Testis (tissue), 3 donors: ENCODE measurements around the gene NOP9. TPM values are rescaled to one million over a fixed set of nuclear protein-coding genes. Genes with fewer than 3 reads are reported as not detected.
"Not testable (repeated sequence)": the region's sequence is repeated elsewhere in the genome, so short reads cannot be mapped to it uniquely, and the experiment has no call there.

ENCODE experiments used
- DNase-seq: peaks from one replicate; pipeline ENCODE4 v3.0.0-alpha.2; 2019
- H3K27ac ChIP-seq, 2 donors: fragments of 200-600 bp; sonication (generic); one replicate each; pipeline ENCODE4 v1.5.1; 2019
- H3K27me3 ChIP-seq: fragments of 200-600 bp; sonication (generic); one replicate; pipeline ENCODE4 v1.5.1; 2019
- H3K36me3 ChIP-seq: fragments of 200-600 bp; sonication (generic); one replicate; pipeline ENCODE4 v1.5.1; 2017; ENCODE audit warnings: low read depth; ENCODE audit errors: missing control alignments
- H3K4me1 ChIP-seq: fragments of 200-600 bp; sonication (generic); one replicate; pipeline ENCODE4 v1.5.1; 2019
- H3K4me3 ChIP-seq, 2 donors: fragments of 200-600 bp; sonication (generic); one replicate each; pipeline ENCODE4 v1.5.1; 2017 to 2019
- H3K9me3 ChIP-seq: fragments of 200-600 bp; sonication (generic); one replicate; pipeline ENCODE4 v1.5.1; 2017
- CTCF ChIP-seq, 3 experiments: fragments of 450-650 bp in 2 of 3; fragments of 200-600 bp in 1 of 3; sonication (generic) in 1 of 3; IDR thresholded peaks; one replicate each; pipeline ENCODE4 v1.5.1; 2016 to 2019; ENCODE audit warnings: antibody characterized with exemption in 3 of 3, mild to moderate bottlenecking in 2 of 3, moderate library complexity in 1 of 3
- POLR2A ChIP-seq: fragments of 450-650 bp; IDR thresholded peaks from one replicate; pipeline ENCODE4 v1.6.1; 2017; ENCODE audit warnings: antibody characterized with exemption, mild to moderate bottlenecking, moderate library complexity
- WGBS, 2 donors: methylation state at CpG; one replicate each; pipeline ENCODE4 v1.1.5; 2018; 5-methylcytosine and 5-hydroxymethylcytosine counted together
- intact Hi-C: fragments of 100-400 bp; cut with DNase I; formaldehyde crosslinking; loops from one replicate; pipeline ENCODE4 v1.15.1; 2023; ENCODE audit warnings: low total_unique reads
- polyA plus RNA-seq: library from polyadenylated mRNA; stranded (reverse); fragments of 350-450 nt; fragmentation: Illumina TruSeq; extraction: RNeasy Lipid Tissue Mini Kit (QIAGEN cat#74804); gene quantifications from one replicate; pipeline ENCODE4 v1.2.3, GENCODE V29; 2014; ENCODE audit warnings: low read depth, low replicate concordance; ENCODE audit not compliant: insufficient read depth
- small RNA-seq, 2 donors: library from RNA; depleted of rRNA; stranded (forward); fragments of <200 nt; gene quantifications; one replicate each; pipeline ENCODE3, GENCODE V24; 2016
- total RNA-seq, 2 donors: library from RNA; depleted of rRNA; stranded (reverse); fragments of >200 nt; gene quantifications; one replicate each; pipeline ENCODE4 v1.2.3, GENCODE V29; 2016

Gene NOP9
- total and polyA plus RNA-seq, 3 donors from 2014 or later, result 20.1 to 27.6 (median 25.0) TPM

DNA sequence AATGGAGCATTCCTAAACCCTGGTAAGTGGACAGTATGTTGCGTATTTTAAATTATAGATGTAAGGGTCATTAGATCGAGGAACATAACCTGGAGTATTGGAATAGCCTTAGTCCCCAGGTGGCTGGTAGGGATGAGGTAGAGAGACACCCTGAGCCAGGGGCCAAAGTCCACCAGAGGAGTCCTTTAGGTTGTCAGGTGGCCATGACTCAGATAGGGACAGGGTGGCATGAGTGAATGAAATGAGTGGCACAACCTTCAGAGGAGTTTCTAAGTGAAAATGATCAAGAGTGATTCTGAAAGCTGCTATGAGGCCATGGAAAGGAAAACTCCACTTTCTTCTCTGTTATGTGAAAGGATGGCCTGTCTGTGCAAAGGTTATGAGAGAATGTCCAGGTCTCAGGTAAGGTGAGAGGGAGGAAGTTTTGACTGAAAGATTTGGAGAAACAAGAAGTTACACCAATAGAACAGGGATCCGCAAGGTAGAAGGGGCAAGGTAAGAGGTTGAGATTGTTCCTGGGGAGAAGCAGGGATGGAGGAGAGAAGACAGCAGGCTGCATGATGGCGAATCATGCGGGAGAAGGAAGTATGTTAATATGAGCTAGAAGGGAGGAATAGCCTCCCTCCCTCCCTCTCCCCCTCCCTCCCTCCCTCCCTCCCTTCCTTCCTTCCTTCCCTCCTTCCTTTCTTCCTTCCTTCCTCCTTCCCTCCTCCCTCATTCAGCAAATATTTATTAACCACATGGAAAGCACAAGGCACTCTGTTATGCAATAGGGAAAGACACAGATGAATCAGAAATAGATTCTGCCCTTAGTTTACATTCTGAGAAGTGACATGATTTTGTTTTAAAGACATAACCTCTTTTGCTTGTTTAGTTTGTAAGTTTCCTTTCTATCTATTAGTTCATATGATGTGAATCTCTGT is 54.2 kb downstream of the NOP9 start:
- Histone ChIP-seq H3K27me3 (no peaks in the 10 kb centered on the region), H3K4me3 (no peak overlapping the region), H3K4me1 (peaks cover 4% of the 10 kb centered on the region), H3K9me3 (no peaks in the 10 kb centered on the region), H3K36me3 (no peaks in the 10 kb centered on the region), H3K27ac (no peak overlapping the region)
- TF ChIP-seq POLR2A (no peak), CTCF (IDR thresholded peaks at IDR 0.05) (no peak)
- 79 to 88% methylated on average over 5 of the region's 5 CpGs for WGBS, 2 donors
- DNase-seq, result no peak
- intact Hi-C loops, result no loop called here

DNA sequence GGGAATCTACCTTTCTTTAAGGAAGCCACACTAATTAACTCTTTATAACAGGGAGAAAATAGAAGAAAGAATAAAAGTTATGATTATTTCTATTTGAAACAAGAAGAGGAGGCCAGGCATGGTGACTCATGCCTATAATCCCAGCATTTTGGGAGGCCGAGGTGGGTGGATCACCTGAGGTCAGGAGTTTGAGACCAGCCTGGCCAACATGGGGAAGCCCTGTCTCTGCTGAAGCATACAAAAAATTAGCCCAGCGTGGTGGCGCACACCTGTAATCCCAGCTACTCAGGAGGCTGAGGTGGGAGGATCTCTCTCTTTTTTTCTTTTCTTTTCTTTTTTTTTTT is 54.8 kb downstream of the NOP9 start:
- DNase-seq, H3K4me1 ChIP-seq, H3K36me3 ChIP-seq, H3K27me3 ChIP-seq, H3K27ac ChIP-seq, H3K9me3 ChIP-seq, H3K4me3 ChIP-seq, intact Hi-C loops: not testable (repeated sequence)
- 90 to 94% methylated on average over 3 of the region's 3 CpGs for WGBS, 2 donors

- intact Hi-C loops, result no loop called here
- Histone ChIP-seq H3K36me3 (no peaks in the 10 kb centered on the region), H3K9me3 (no peaks in the 10 kb centered on the region), H3K4me1 (peaks cover 4% of the 10 kb centered on the region), H3K4me3 (no peak overlapping the region), H3K27ac (no peak overlapping the region), H3K27me3 (no peaks in the 10 kb centered on the region)
- no peak for DNase-seq
- TF ChIP-seq POLR2A, result no peak
- TF ChIP-seq CTCF (IDR thresholded peaks at IDR 0.05), result no peak
- WGBS, 2 donors, result 90 to 94% methylated on average over 7 of the region's 7 CpGs
These were observed 55.4 kb downstream of the NOP9 start for GRCh38 chr14:24355009-24355408.

GRCh38 chr14:24356208-24356607 is 56.6 kb downstream of the NOP9 start:
- H3K27ac ChIP-seq, result no peak overlapping the region
- intact Hi-C loops, result no loop called here
- no peak overlapping the region for H3K4me3 ChIP-seq
- TF ChIP-seq POLR2A (no peak), CTCF (IDR thresholded peaks at IDR 0.05) (no peak)
- no peak for DNase-seq
- peaks cover 4% of the 10 kb centered on the region for H3K4me1 ChIP-seq
- WGBS, 2 donors, result 90 to 95% methylated on average over 4 of the region's 4 CpGs
- H3K27me3 ChIP-seq, result no peaks in the 10 kb centered on the region
- H3K36me3 ChIP-seq, result no peaks in the 10 kb centered on the region
- H3K9me3 ChIP-seq, result no peaks in the 10 kb centered on the region

Small RNA genes lying within 50 kb of the gene (small RNA-seq; reads per million reads assigned to genes)
- 0 reads per million in 2 donors for gene RF00026

Other genes with a start within 250 kb of the NOP9 start
Only the 30 nearest of the 34 such genes appear.
- 10 to 100 TPM; 67.6 to 68.0 TPM for gene DCAF11, start 185.1 kb upstream of the NOP9 start, total RNA-seq
- 77.4 TPM for gene DCAF11, start 185.1 kb upstream of the NOP9 start, polyA plus RNA-seq
- 1 to 10 TPM; 6.6 to 8.3 TPM for gene NRL, start 184.9 kb upstream of the NOP9 start, total RNA-seq
- 8.2 TPM for gene NRL, start 184.9 kb upstream of the NOP9 start, polyA plus RNA-seq
- 1 to 10 TPM; 2.2 to 3.5 TPM for gene FITM1, start 169.2 kb upstream of the NOP9 start, total RNA-seq
- gene FITM1, start 169.2 kb upstream of the NOP9 start, polyA plus RNA-seq, result 3.7 TPM
- 10 to 100 TPM; 43.3 to 63.9 TPM for gene PSME1, start 163.7 kb upstream of the NOP9 start, total RNA-seq
- gene PSME1, start 163.7 kb upstream of the NOP9 start, polyA plus RNA-seq, result 101 TPM
- 10 to 100 TPM; 15.2 to 23.9 TPM for gene EMC9, start 158.3 kb upstream of the NOP9 start, total RNA-seq
- 33.7 TPM for gene EMC9, start 158.3 kb upstream of the NOP9 start, polyA plus RNA-seq
- gene PSME2, start 153.2 kb upstream of the NOP9 start, total RNA-seq, result 10 to 100 TPM; 49.8 to 78.1 TPM
- gene PSME2, start 153.2 kb upstream of the NOP9 start, polyA plus RNA-seq, result 122 TPM
- 10 to 100 TPM; 94.5 to 96.8 TPM for gene RNF31, start 152.4 kb upstream of the NOP9 start, total RNA-seq
- gene RNF31, start 152.4 kb upstream of the NOP9 start, polyA plus RNA-seq, result 71.0 TPM
- 10 to 100 TPM; 45.7 to 56.2 TPM for gene IRF9, start 138.6 kb upstream of the NOP9 start, total RNA-seq
- 74.8 TPM for gene IRF9, start 138.6 kb upstream of the NOP9 start, polyA plus RNA-seq
- 10 to 100 TPM; 27.7 to 55.9 TPM for gene REC8, start 127.8 kb upstream of the NOP9 start, total RNA-seq
- gene REC8, start 127.8 kb upstream of the NOP9 start, polyA plus RNA-seq, result 58.8 TPM
- 100 to 1,000 TPM in 1 of 2 donors, 10 to 100 TPM in 1; 85.9 to 140 TPM for gene IPO4, start 111.0 kb upstream of the NOP9 start, total RNA-seq
- 156 TPM for gene IPO4, start 111.0 kb upstream of the NOP9 start, polyA plus RNA-seq
- 10 to 100 TPM; 45.0 to 50.0 TPM for gene TM9SF1, start 104.4 kb upstream of the NOP9 start, total RNA-seq
- gene TM9SF1, start 104.4 kb upstream of the NOP9 start, polyA plus RNA-seq, result 53.2 TPM
- gene TSSK4, start 94.2 kb upstream of the NOP9 start, total RNA-seq, result 10 to 100 TPM; 19.4 to 27.4 TPM
- gene TSSK4, start 94.2 kb upstream of the NOP9 start, polyA plus RNA-seq, result 78.2 TPM
- 100 to 1,000 TPM in 1 of 2 donors, 10 to 100 TPM in 1; 52.9 to 111 TPM for gene CHMP4A, start 86.4 kb upstream of the NOP9 start, total RNA-seq
- gene CHMP4A, start 86.4 kb upstream of the NOP9 start, polyA plus RNA-seq, result 56.3 TPM
- 10 to 100 TPM; 17.3 to 19.5 TPM for gene MDP1, start 83.8 kb upstream of the NOP9 start, total RNA-seq
- 20.1 TPM for gene MDP1, start 83.8 kb upstream of the NOP9 start, polyA plus RNA-seq
- gene NEDD8, start 67.5 kb upstream of the NOP9 start, total RNA-seq, result 100 to 1,000 TPM in 1 of 2 donors, 10 to 100 TPM in 1; 94.6 to 110 TPM
- 180 TPM for gene NEDD8, start 67.5 kb upstream of the NOP9 start, polyA plus RNA-seq
- gene GMPR2, start 66.9 kb upstream of the NOP9 start, total RNA-seq, result 10 to 100 TPM; 30.0 to 42.2 TPM
- 49.9 TPM for gene GMPR2, start 66.9 kb upstream of the NOP9 start, polyA plus RNA-seq
- gene TINF2, start 57.2 kb upstream of the NOP9 start, total RNA-seq, result 10 to 100 TPM; 27.5 to 32.1 TPM
- gene TINF2, start 57.2 kb upstream of the NOP9 start, polyA plus RNA-seq, result 45.6 TPM
- 10 to 100 TPM in 1 of 2 donors, 1 to 10 TPM in 1; 3.6 to 10.5 TPM for gene TGM1, start 36.7 kb upstream of the NOP9 start, total RNA-seq
- gene TGM1, start 36.7 kb upstream of the NOP9 start, polyA plus RNA-seq, result 5.4 TPM
- 10 to 100 TPM; 70.9 to 90.2 TPM for gene RABGGTA, start 28.3 kb upstream of the NOP9 start, total RNA-seq
- 33.5 TPM for gene RABGGTA, start 28.3 kb upstream of the NOP9 start, polyA plus RNA-seq
- 10 to 100 TPM; 22.5 to 24.6 TPM for gene DHRS1, start 70 bp upstream of the NOP9 start, total RNA-seq
- gene DHRS1, start 70 bp upstream of the NOP9 start, polyA plus RNA-seq, result 19.2 TPM
- gene CIDEB, start 8.1 kb downstream of the NOP9 start, total RNA-seq, result 1 to 10 TPM; 3.8 to 6.6 TPM
- 7.0 TPM for gene CIDEB, start 8.1 kb downstream of the NOP9 start, polyA plus RNA-seq
- 10 to 100 TPM; 23.4 to 28.1 TPM for gene LTB4R2, start 10.3 kb downstream of the NOP9 start, total RNA-seq
- 4.2 TPM for gene LTB4R2, start 10.3 kb downstream of the NOP9 start, polyA plus RNA-seq
- 10 to 100 TPM; 10.3 to 10.9 TPM for gene LTB4R, start 11.7 kb downstream of the NOP9 start, total RNA-seq
- gene LTB4R, start 11.7 kb downstream of the NOP9 start, polyA plus RNA-seq, result 5.5 TPM
- gene ADCY4, start 35.2 kb downstream of the NOP9 start, total RNA-seq, result 10 to 100 TPM; 13.9 to 23.1 TPM
- gene ADCY4, start 35.2 kb downstream of the NOP9 start, polyA plus RNA-seq, result 10.0 TPM
- gene RIPK3, start 40.1 kb downstream of the NOP9 start, total RNA-seq, result 10 to 100 TPM in 1 of 2 donors, 1 to 10 TPM in 1; 3.2 to 11.3 TPM
- 2.8 TPM for gene RIPK3, start 40.1 kb downstream of the NOP9 start, polyA plus RNA-seq
- 10 to 100 TPM; 40.9 to 53.5 TPM for gene NFATC4, start 68.3 kb downstream of the NOP9 start, total RNA-seq
- 83.6 TPM for gene NFATC4, start 68.3 kb downstream of the NOP9 start, polyA plus RNA-seq
- 10 to 100 TPM; 21.8 TPM for gene NYNRIN, start 99.2 kb downstream of the NOP9 start, total RNA-seq
- gene NYNRIN, start 99.2 kb downstream of the NOP9 start, polyA plus RNA-seq, result 22.0 TPM
- gene CBLN3, start 129.8 kb downstream of the NOP9 start, total RNA-seq, result 10 to 100 TPM; 13.5 to 17.0 TPM
- gene CBLN3, start 129.8 kb downstream of the NOP9 start, polyA plus RNA-seq, result 9.0 TPM
- gene KHNYN, start 130.1 kb downstream of the NOP9 start, total RNA-seq, result 10 to 100 TPM; 52.0 to 66.0 TPM
- gene KHNYN, start 130.1 kb downstream of the NOP9 start, polyA plus RNA-seq, result 27.9 TPM
- 10 to 100 TPM; 76.7 to 86.1 TPM for gene SDR39U1, start 142.9 kb downstream of the NOP9 start, total RNA-seq
- 76.6 TPM for gene SDR39U1, start 142.9 kb downstream of the NOP9 start, polyA plus RNA-seq